ENCODE data around the gene ARID5A. TPM values are rescaled to one million over a fixed set of nuclear protein-coding genes. Genes with fewer than 3 reads are reported as not detected.

The ARID5A gene
- total and polyA plus RNA-seq, 9 of the 15 experiments (the other 6 are each of a cell fraction or from before 2014, with no cell fraction given) = 0.14 to 12.5 (median 3.0) TPM

DNA sequence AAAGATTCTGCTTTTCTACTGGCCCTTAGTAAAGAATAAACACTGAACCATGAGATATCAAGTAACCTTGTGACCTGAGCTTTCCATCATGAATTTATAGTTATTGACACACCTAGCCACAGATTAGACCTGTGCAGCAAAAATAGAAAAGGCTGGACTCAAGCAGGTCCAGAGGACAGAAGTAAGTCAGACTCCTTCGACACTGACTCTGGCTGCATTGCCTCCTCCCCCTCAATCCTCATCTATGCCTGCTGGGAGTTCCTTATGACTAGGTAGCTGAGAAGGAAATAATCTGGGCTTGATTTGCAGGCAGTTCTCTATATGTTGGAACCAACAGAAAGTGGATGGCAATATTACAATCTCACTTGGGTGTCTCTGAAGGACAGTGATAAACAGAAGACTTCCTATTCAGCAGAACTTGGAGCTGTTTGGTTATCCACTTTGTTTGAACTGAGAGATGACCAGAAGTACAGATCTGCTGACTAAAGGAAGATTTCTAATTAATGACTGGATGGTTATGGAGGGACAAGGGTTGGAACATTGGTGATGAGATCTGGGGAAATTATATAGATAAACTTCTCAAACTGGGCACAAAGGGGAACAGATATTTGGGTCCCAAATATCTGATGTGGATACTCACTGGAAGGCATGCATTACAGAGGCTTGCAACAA is 39.4 kb downstream of the ARID5A start:
- ChIA-PET CTCF (ENCODE audit: low intra/inter-chr PET ratio) (no interaction called here), POLR2A (interaction anchor here (0.6 kb wide), 1 partner anchor 10 kb away, joined by 3 read pairs; no protein-coding TSS in a partner anchor)
- Histone ChIP-seq H3K9me1 (ENCODE audit: control insufficient read depth, insufficient read depth, low read length) (no peaks in the 10 kb centered on the region), H4K20me1 (replicated peaks; ENCODE audit: control insufficient read depth, insufficient read depth, low read length) (no peaks in the 10 kb centered on the region), H2AFZ (ENCODE audit: low read depth, low read length) (no peak overlapping the region), H3K79me2 (ENCODE audit: control insufficient read depth, insufficient read depth, low read length) (no peaks in the 10 kb centered on the region), H3K9ac (ENCODE audit: insufficient read depth in 1 of 2, low read depth in 2 of 2, low read length in 2 of 2) (no peak overlapping the region), H3K4me2 (ENCODE audit: insufficient read depth, low read length) (no peak overlapping the region), H3K27me3 (ENCODE audit: control insufficient read depth in 2 of 2, insufficient read depth in 2 of 2, low read length in 2 of 2) (no peaks in the 10 kb centered on the region), H3K4me3 (no peak overlapping the region), H3K9me3 (replicated peaks; ENCODE audit: control insufficient read depth, insufficient read depth, low read depth, low read length) (no peaks in the 10 kb centered on the region), H3K27ac (ENCODE audit: extremely low read depth, low read depth, low read length) (no peak overlapping the region), H3K4me1 (replicated peaks in 1 of 2; ENCODE audit: control insufficient read depth in 2 of 2, insufficient read depth in 2 of 2, low read length in 2 of 2) (no peaks in the 10 kb centered on the region), H3K36me3 (ENCODE audit: control insufficient read depth, insufficient read depth, low read length) (no peaks in the 10 kb centered on the region)
- ATAC-seq = no peak
- intact Hi-C loops (cut with micrococcal nuclease) (no loop called here), in situ Hi-C loops (cut with MboI) (no loop called here)
- 0% methylated on average over 1 of the region's 1 CpG for WGBS (ENCODE audit: insufficient coverage, low coverage, missing lambda C conversion rate)
- FAIRE-seq = no peak
- no peak for TF ChIP-seq ZFP1 (CRISPR knock-in tag; IDR thresholded peaks at IDR 0.05)
- no peak for TF ChIP-seq NBN (IDR thresholded peaks at IDR 0.05; ENCODE audit: low read depth)
- TF ChIP-seq C11orf30 (IDR thresholded peaks at IDR 0.05; ENCODE audit: low read depth) = peak; percentile 52; the same call in 1 of the 2 replicates
- TF ChIP-seq ZNF274 (IDR thresholded peaks at IDR 0.05; ENCODE audit: borderline replicate concordance, low read depth, low read length) = no peak
- TF ChIP-seq HNRNPL (IDR thresholded peaks at IDR 0.05; ENCODE audit: low read depth, low read length) = no peak
- TF ChIP-seq MEF2A (IDR thresholded peaks at IDR 0.05; ENCODE audit: control insufficient read depth, low read depth, low read length) = no peak
- TF ChIP-seq, protein P1, sequence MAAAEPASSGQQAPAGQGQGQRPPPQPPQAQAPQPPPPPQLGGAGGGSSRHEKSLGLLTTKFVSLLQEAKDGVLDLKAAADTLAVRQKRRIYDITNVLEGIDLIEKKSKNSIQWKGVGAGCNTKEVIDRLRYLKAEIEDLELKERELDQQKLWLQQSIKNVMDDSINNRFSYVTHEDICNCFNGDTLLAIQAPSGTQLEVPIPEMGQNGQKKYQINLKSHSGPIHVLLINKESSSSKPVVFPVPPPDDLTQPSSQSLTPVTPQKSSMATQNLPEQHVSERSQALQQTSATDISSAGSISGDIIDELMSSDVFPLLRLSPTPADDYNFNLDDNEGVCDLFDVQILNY (CRISPR knock-in tag; IDR thresholded peaks at IDR 0.05) = no peak
- TF ChIP-seq MAFG (tag; conservative IDR thresholded peaks at IDR 0.05) = 0 out of 2 replicates have a peak, but pooled peaks have one; percentile 23
- no peak for TF ChIP-seq MYC (IDR thresholded peaks at IDR 0.05; ENCODE audit: low read depth, low read length)
- no peak for TF ChIP-seq MYC (CRISPR knock-in tag; IDR thresholded peaks at IDR 0.05; ENCODE audit: borderline replicate concordance, low read depth)
- peak; percentile 53; the same call in 1 of the 2 replicates for TF ChIP-seq ZNF316 (IDR thresholded peaks at IDR 0.05)
- BruUV-seq (replicated peaks) = no TSS peak
- no peak for DNase-seq (ENCODE audit: extremely low read depth in 1 of 4, low spot score in 3 of 4)
